HG02623 (cell line): Measurements from ENCODE around the gene HS6ST2.
"Not testable (repeated sequence)": the region's sequence is repeated elsewhere in the genome, so short reads cannot be mapped to it uniquely, and the experiment has no call there.

Experiments used
- ATAC-seq: cut with Tn5 transposase; IDR thresholded peaks from one replicate; pipeline ENCODE4 v1.9.1; 2021; ENCODE audit warnings: moderate library complexity; ENCODE audit not compliant: unreplicated experiment

The HS6ST2 gene

GRCh38 chrX:132958091-132958703, at the start of gene HS6ST2:
Gene HS6ST2 (minus strand): TSS chrX:132958629.
- no peak for ATAC-seq

- ATAC-seq: no peak
Observed at GRCh38 chrX:133007458-133007857, 49.0 kb upstream of the HS6ST2 start.

GRCh38 chrX:133005616-133006015, 47.2 kb upstream of the HS6ST2 start:
- no peak for ATAC-seq

- no peak for ATAC-seq
Observed at GRCh38 chrX:133005042-133005441, 46.6 kb upstream of the HS6ST2 start.

- ATAC-seq: no peak
Observed at GRCh38 chrX:132999209-132999608, 40.8 kb upstream of the HS6ST2 start.

GRCh38 chrX:132990835-132991234, 32.4 kb upstream of the HS6ST2 start:
- no peak for ATAC-seq

GRCh38 chrX:132986556-132986955, 28.1 kb upstream of the HS6ST2 start:
- no peak for ATAC-seq

- no peak for ATAC-seq
Observed at GRCh38 chrX:132984058-132984650, 25.7 kb upstream of the HS6ST2 start.

- ATAC-seq: no peak
Observed at GRCh38 chrX:132983496-132983895, 25.1 kb upstream of the HS6ST2 start.

- not testable (repeated sequence) for ATAC-seq
Observed at GRCh38 chrX:132980035-132980434, 21.6 kb upstream of the HS6ST2 start.

GRCh38 chrX:132968296-132968949, 10.0 kb upstream of the HS6ST2 start:
- ATAC-seq: no peak

- no peak for ATAC-seq
Observed at GRCh38 chrX:132967049-132967448, 8.6 kb upstream of the HS6ST2 start.

- ATAC-seq: no peak
Observed at GRCh38 chrX:132965461-132965860, 7.0 kb upstream of the HS6ST2 start.

- no peak for ATAC-seq
Observed at GRCh38 chrX:132961511-132961910, 3.1 kb upstream of the HS6ST2 start.

GRCh38 chrX:132957211-132958090, 978 bp downstream of the HS6ST2 start:
- no peak for ATAC-seq

- ATAC-seq: no peak
Observed at GRCh38 chrX:132956421-132957210, 1.8 kb downstream of the HS6ST2 start.

GRCh38 chrX:132955690-132956089, 2.7 kb downstream of the HS6ST2 start:
- ATAC-seq: no peak

- ATAC-seq: no peak
Observed at GRCh38 chrX:132954323-132954722, 4.1 kb downstream of the HS6ST2 start.

GRCh38 chrX:132953354-132953753, 5.1 kb downstream of the HS6ST2 start:
- ATAC-seq: no peak

GRCh38 chrX:132948648-132949260, 9.7 kb downstream of the HS6ST2 start:
- ATAC-seq: no peak
